Left lung (tissue), 10 donors: ENCODE results near the gene FOXRED2. TPM values are rescaled to one million over a fixed set of nuclear protein-coding genes. Genes with fewer than 3 reads are reported as not detected.

Source experiments
- ATAC-seq: fragments of 200-7000 bp; cut with Tn5 transposase; one replicate; pipeline ENCODE4 v1.9.1; 2020; ENCODE audit warnings: moderate library complexity
- DNase-seq, 4 donors: peaks; one replicate each; pipeline ENCODE4 v3.0.0-alpha.2; 2013 to 2020
- H3K27ac ChIP-seq, 2 donors: fragments of 200-600 bp; sonication (generic) in 1 of 2; one replicate each; pipeline versions ENCODE4 v1.5.0 to v1.8.0; 2020 to 2021
- H3K27me3 ChIP-seq, 2 donors: fragments of 200-600 bp; sonication (generic) in 1 of 2; one replicate each; pipeline versions ENCODE4 v1.5.0 to v1.8.0; 2020 to 2021
- H3K36me3 ChIP-seq, 2 donors: fragments of 200-600 bp; sonication (generic) in 1 of 2; one replicate each; pipeline versions ENCODE4 v1.5.0 to v1.8.0; 2020 to 2021
- H3K4me1 ChIP-seq, 2 donors: fragments of 200-600 bp; one replicate each; pipeline ENCODE4 v1.8.0; 2021
- H3K4me3 ChIP-seq, 2 donors: fragments of 200-600 bp; sonication (generic) in 1 of 2; one replicate each; pipeline versions ENCODE4 v1.5.0 to v1.8.0; 2020 to 2021; ENCODE audit warnings: mild to moderate bottlenecking in 1 of 2
- H3K9me3 ChIP-seq, 2 donors: fragments of 200-600 bp; sonication (generic) in 1 of 2; one replicate each; pipeline versions ENCODE4 v1.5.0 to v1.8.0; 2020 to 2021
- intact Hi-C, 2 donors: fragments of 100-400 bp; cut with DNase I; formaldehyde crosslinking; loops; one replicate each; pipeline versions ENCODE4 v1.11.2 to v1.14.2; 2022
- polyA plus RNA-seq, 6 donors: library from polyadenylated mRNA; unstranded; fragments of 120-200 nt; gene quantifications; one replicate each; pipeline ENCODE4 v1.2.1, GENCODE V29; 2013; ENCODE audit not compliant: insufficient read length in 6 of 6
- total RNA-seq, 2 donors: library from RNA; stranded (reverse); fragmentation: NEBNext Ultra II Directional; extraction: Animal tissue kit (Norgen Biotek cat#: 25700); gene quantifications; one replicate each; pipeline ENCODE4 v1.2.1, GENCODE V29; 2021
- TF ChIP-seq, protein P1 (sequence below), 2 donors: fragments of 200-600 bp; sonication (generic) in 1 of 2; IDR thresholded peaks; one replicate each; pipeline versions ENCODE4 v1.5.0 to v1.8.0; 2021; ENCODE audit warnings: antibody characterized with exemption in 2 of 2
- donor health status: DM: no; HTN: yes; CAD: no.
- donor health status: DM: no; HTN: no; CAD: no.

FOXRED2 gene
- total and polyA plus RNA-seq, 8 donors = 17.2 to 25.0 (median 21.6) TPM

DNA sequence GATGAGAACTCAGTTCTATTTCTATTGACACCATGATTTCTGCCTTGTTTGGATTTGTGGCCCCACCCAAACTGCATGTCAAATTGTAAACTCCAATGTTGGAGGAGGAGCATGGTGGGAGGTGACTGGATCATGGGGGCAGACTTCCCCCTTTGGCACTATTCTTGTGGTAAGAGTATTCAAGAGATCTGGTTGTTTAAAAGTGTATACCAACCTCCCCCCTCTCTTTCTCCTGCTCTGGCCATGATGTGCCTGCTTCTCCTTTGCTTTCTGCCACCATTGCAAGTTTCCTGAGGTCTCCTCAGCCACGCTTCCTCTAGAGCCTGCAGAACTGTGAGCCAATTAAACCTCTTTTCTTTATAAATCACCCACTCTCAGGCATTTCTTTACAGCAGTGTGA is 7.9 kb upstream of the FOXRED2 start:
- intact Hi-C loops = no loop called here
- peaks cover 0 to 5% of the 10 kb centered on the region in 2 donors for H3K4me1 ChIP-seq
- no peak for ATAC-seq
- no peak overlapping the region for H3K4me3 ChIP-seq
- H3K9me3 ChIP-seq = no peaks in the 10 kb centered on the region
- H3K27ac ChIP-seq = no peak overlapping the region
- TF ChIP-seq, protein P1, sequence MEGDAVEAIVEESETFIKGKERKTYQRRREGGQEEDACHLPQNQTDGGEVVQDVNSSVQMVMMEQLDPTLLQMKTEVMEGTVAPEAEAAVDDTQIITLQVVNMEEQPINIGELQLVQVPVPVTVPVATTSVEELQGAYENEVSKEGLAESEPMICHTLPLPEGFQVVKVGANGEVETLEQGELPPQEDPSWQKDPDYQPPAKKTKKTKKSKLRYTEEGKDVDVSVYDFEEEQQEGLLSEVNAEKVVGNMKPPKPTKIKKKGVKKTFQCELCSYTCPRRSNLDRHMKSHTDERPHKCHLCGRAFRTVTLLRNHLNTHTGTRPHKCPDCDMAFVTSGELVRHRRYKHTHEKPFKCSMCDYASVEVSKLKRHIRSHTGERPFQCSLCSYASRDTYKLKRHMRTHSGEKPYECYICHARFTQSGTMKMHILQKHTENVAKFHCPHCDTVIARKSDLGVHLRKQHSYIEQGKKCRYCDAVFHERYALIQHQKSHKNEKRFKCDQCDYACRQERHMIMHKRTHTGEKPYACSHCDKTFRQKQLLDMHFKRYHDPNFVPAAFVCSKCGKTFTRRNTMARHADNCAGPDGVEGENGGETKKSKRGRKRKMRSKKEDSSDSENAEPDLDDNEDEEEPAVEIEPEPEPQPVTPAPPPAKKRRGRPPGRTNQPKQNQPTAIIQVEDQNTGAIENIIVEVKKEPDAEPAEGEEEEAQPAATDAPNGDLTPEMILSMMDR (IDR thresholded peaks at IDR 0.05) = no peak
- H3K27me3 ChIP-seq = no peaks in the 10 kb centered on the region
- peaks cover 5 to 100% of the 10 kb centered on the region in 2 donors for H3K36me3 ChIP-seq
- no peak for DNase-seq

DNA sequence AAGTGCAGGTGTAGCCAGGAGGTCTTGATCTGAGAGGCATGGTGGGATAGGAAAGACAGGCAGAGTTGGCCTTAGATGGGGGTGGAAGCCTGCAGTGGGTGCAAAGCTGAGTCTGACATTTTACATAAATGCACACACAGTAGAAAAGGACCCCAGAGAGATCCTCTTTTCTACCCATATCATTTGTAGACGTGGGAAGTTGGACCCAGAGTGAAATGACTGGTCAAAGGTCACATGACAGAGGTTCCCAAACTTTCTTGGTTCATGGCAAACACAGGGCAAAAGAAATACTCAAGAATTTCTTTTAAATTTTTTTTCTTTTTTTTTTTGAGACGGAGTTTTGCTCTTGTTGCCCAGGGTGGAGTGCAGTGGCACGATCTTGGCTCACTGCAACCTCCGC is 6.2 kb upstream of the FOXRED2 start:
- no peaks in the 10 kb centered on the region for H3K27me3 ChIP-seq
- DNase-seq (no peak), ATAC-seq (no peak)
- H3K36me3 ChIP-seq = peaks cover 0 to 83% of the 10 kb centered on the region in 2 donors
- no peak overlapping the region for H3K27ac ChIP-seq
- intact Hi-C loops = no loop called here
- H3K4me3 ChIP-seq = no peak overlapping the region
- peaks cover 0 to 12% of the 10 kb centered on the region in 2 donors for H3K4me1 ChIP-seq
- H3K9me3 ChIP-seq = no peaks in the 10 kb centered on the region
- TF ChIP-seq, protein P1 (IDR thresholded peaks at IDR 0.05) = no peak

DNA sequence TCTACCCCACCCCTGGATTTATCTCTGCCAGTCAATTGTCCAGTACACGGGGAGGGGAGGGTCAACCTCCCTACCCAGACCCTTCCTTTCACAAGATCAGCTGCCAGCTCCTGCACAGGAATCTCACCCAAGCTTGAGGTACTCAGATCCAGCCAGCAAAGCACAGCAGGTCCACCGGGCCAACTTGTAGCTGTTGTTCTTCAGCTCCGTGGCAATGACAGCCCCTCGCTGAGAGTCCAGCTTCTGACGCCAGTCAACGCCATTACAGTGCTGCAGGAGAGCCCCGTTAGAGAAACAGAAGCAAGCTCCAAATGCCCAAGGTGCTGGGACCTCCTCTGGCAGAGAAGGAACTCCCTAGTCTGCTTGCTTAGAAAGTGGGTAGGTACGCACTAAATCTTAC is 5.5 kb upstream of the FOXRED2 start:
- no peak overlapping the region for H3K27ac ChIP-seq
- no peak overlapping the region for H3K4me3 ChIP-seq
- TF ChIP-seq, protein P1 (IDR thresholded peaks at IDR 0.05) = no peak
- no peak for DNase-seq
- no peak for ATAC-seq
- H3K36me3 ChIP-seq = peaks cover 0 to 77% of the 10 kb centered on the region in 2 donors
- intact Hi-C loops = no loop called here
- H3K27me3 ChIP-seq = no peaks in the 10 kb centered on the region
- no peaks in the 10 kb centered on the region for H3K9me3 ChIP-seq
- H3K4me1 ChIP-seq = peaks cover 2 to 18% of the 10 kb centered on the region in 2 donors

DNA sequence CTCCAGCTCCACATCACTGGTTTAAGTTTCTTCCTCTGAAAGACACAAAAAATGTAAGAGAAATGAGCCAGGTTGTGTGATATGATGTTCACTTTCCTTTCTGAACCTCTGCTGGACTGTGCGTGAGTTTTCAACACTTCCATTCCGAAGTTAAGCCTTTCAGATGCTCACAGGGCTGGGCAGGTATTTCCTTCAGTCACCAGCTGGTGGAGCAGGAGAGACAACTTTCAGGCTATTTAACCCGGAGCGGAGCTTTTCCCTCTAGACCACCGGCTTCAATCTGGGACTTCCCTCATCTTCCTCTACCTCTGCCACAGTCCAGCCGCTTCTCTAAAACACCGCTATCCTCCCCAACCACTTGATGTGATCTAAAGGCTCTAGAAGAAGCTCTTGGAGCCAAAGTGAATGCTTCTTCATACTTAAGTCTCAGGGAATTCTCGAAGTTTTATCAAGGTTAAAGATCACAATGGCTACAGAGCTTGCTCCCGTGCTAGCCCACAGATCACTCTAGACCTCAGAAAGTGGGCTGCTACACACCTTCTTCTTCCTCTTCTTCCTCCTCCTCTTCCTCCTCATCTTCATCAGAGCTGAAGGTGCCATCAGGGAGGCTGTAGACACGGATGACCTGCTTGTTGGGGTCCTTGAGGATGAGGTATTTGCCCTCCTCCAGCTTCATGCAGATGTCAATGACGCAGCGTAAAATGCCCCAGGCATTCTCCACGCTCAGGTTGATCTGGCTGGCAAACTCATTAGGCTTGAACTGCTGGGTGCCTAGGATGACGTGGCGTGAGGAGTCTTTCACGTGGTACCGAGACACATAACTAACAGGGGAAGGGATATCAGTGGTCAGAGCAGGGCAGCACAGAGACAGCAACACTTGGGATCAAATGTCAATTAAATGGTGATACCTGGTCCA is 4.4 kb upstream of the FOXRED2 start:
- TF ChIP-seq, protein P1 (IDR thresholded peaks at IDR 0.05) = peak; percentile 37 to 42
- no peaks in the 10 kb centered on the region for H3K27me3 ChIP-seq
- H3K36me3 ChIP-seq = peaks cover 0 to 66% of the 10 kb centered on the region in 2 donors
- ATAC-seq (peak; percentile 12), DNase-seq (no peak)
- peaks cover 8 to 27% of the 10 kb centered on the region in 2 donors for H3K4me1 ChIP-seq
- H3K9me3 ChIP-seq = no peaks in the 10 kb centered on the region
- intact Hi-C loops = no loop called here
- no peak overlapping the region for H3K4me3 ChIP-seq
- no peak overlapping the region for H3K27ac ChIP-seq

DNA sequence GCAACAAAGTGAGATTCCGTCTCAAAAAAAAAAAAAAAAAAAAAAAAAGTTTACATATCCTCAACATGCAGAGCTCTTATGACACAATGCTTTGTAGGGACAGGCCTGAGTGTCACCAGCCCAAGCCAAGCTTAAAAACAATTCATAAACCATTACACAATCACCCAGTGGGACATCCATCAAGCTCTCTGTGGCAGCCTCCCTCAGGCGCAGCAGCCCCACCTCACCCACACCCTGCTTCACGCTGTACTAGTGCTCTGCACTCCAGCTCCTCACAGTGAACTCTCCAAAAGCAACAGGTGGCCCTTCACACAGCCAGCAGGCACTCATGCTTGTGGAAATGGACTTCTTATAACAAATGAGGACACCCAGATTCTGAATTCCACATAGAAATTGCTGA is 3.5 kb upstream of the FOXRED2 start:
- Histone ChIP-seq H3K36me3 (peaks cover 0 to 57% of the 10 kb centered on the region in 2 donors), H3K9me3 (no peaks in the 10 kb centered on the region), H3K27me3 (no peaks in the 10 kb centered on the region), H3K4me1 (peaks cover 8 to 29% of the 10 kb centered on the region in 2 donors), H3K27ac (no peak overlapping the region), H3K4me3 (no peak overlapping the region)
- ATAC-seq (peak; percentile 18), DNase-seq (no peak)
- TF ChIP-seq, protein P1 (IDR thresholded peaks at IDR 0.05) = no peak
- intact Hi-C loops = no loop called here
